ENCODE results near the gene POLE.

POLE gene

DNA sequence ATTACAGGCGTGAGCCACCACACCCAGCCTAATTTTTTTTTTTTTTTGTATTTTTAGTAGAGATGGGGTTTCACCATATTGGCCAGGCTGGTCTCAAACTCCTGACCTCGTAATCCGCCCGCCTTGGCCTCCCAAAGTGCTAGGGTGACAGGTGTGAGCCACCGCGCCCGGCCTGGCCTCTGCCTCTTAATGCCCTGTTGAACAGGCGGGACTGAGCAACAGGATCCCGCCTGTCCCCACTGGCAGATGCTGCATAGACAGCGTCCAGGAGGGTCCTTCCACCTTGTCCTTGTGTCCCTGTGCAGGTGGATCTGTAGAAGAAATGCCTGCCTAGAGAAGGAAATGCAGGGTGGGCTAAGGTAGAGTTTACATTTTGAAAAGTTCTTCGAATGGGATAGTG lies 29.2 kb upstream of the POLE start:
- TF ChIP-seq, protein P1, sequence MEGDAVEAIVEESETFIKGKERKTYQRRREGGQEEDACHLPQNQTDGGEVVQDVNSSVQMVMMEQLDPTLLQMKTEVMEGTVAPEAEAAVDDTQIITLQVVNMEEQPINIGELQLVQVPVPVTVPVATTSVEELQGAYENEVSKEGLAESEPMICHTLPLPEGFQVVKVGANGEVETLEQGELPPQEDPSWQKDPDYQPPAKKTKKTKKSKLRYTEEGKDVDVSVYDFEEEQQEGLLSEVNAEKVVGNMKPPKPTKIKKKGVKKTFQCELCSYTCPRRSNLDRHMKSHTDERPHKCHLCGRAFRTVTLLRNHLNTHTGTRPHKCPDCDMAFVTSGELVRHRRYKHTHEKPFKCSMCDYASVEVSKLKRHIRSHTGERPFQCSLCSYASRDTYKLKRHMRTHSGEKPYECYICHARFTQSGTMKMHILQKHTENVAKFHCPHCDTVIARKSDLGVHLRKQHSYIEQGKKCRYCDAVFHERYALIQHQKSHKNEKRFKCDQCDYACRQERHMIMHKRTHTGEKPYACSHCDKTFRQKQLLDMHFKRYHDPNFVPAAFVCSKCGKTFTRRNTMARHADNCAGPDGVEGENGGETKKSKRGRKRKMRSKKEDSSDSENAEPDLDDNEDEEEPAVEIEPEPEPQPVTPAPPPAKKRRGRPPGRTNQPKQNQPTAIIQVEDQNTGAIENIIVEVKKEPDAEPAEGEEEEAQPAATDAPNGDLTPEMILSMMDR (IDR thresholded peaks at IDR 0.05), result no peak
- Histone ChIP-seq H3K4me1 (ENCODE audit: control insufficient read depth in 1 of 2, insufficient read depth in 1 of 2, low read depth in 1 of 2, low read length in 1 of 2) (peaks cover 6% of the 10 kb centered on the region in 2 experiments), H3K27me3 (no peaks in the 10 kb centered on the region), H3K9me3 (no peaks in the 10 kb centered on the region), H3K27ac (no peak overlapping the region), H3K36me3 (peaks cover 36% of the 10 kb centered on the region), H3K4me3 (ENCODE audit: low read depth in 1 of 2, low read length in 1 of 2) (no peak overlapping the region)

DNA sequence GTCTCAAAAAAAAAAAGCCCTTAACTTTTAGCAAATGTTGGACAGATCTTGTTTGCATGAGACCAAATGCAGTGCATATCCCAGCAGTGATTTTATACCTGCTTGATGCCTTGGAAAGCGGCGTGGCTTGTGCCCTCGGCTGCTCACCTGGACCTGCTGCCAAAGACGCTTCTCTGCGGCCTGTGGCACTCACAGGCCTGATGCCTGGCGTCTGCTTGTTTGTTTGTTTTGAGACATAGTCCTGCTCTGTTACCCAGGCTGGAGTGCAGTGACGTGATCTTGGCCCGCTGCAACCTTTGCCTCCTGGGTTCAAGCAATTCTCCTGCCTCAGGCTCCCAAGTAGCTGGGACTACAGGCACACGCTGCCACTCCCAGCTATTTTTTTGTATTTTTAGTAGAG lies 28.7 kb upstream of the POLE start:
- Histone ChIP-seq H3K4me1 (ENCODE audit: control insufficient read depth in 1 of 2, insufficient read depth in 1 of 2, low read depth in 1 of 2, low read length in 1 of 2) (peaks cover 9 to 10% of the 10 kb centered on the region in 2 experiments), H3K27ac (no peak overlapping the region), H3K4me3 (ENCODE audit: low read depth in 1 of 2, low read length in 1 of 2) (no peak overlapping the region), H3K9me3 (no peaks in the 10 kb centered on the region), H3K36me3 (peaks cover 31% of the 10 kb centered on the region), H3K27me3 (no peaks in the 10 kb centered on the region)
- TF ChIP-seq, protein P1 (IDR thresholded peaks at IDR 0.05), result no peak

DNA sequence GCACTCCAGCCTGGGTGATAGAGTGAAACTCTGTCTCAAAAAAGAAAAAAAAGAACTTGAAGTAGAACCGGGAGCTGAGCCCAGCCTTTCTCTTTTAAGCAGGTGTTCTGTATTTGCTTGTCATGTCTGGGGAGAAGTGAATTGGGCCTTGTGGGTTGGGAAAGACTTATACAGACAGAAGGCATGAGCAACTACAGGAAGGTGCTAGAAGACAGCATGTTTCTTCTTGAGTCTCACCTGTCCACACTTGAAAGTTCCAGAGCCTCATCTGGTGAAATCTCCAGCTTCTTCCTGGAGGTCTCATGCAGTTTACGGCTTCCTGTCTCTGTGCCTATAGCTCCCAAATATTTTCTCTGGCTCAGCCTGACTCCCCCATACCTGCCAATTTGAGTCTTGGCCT lies 26.0 kb upstream of the POLE start:
- H3K27me3 ChIP-seq, result no peaks in the 10 kb centered on the region

DNA sequence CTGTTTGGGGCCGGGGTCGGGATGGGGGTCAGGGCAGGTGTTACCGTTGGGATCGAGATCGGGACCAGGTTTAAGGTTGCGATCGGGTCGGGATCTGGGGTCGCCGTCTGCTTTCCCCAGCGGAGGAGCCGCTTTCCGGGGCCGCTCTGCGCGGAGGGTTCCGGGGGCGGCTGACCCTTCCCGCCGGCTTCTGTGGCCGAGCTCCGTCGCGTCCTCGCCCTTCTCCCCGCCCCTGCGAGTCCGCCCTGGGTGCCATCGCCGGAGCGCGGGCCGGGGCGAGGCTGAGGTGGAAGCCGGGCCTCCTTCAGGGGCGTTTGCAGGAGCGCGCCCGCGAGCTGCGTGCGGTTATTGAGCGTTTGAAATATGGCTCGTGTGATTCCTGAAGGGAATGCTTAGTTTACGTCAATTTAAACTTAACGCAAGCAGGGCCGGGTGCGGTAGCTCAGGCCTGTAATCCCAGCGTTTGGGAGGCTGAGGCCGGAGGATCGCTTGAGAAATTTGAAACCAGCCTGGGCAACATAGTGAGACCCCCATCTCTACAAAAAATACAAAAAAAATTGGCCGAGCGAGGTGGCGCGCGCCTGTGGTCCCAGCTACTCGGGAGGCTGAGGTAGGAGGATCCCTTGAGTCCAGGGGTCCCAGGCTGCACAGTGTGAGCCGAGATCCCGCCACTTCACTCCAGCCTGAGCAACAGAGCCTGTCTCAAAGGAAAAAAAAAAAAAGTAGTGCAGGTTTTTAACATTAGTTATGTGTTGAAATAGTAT lies 24.1 kb upstream of the POLE start:
- H3K4me1 ChIP-seq (ENCODE audit: control insufficient read depth in 1 of 2, insufficient read depth in 1 of 2, low read depth in 1 of 2, low read length in 1 of 2), result peaks cover 16% of the 10 kb centered on the region in 2 experiments
- TF ChIP-seq, protein P1 (IDR thresholded peaks at IDR 0.05), result no peak
- peak overlapping the region; percentile 82 for H3K27ac ChIP-seq
- H3K27me3 ChIP-seq, result no peaks in the 10 kb centered on the region
- no peaks in the 10 kb centered on the region for H3K36me3 ChIP-seq
- H3K4me3 ChIP-seq (ENCODE audit: low read depth in 1 of 2, low read length in 1 of 2), result peak overlapping the region; percentile 77 to 83
- no peaks in the 10 kb centered on the region for H3K9me3 ChIP-seq

More for the DNA sequence above, 26.0 kb upstream of the POLE start:
- Histone ChIP-seq H3K36me3 (peaks cover 10% of the 10 kb centered on the region), H3K4me3 (ENCODE audit: low read depth in 1 of 2, low read length in 1 of 2) (no peak overlapping the region), H3K27ac (no peak overlapping the region), H3K9me3 (no peaks in the 10 kb centered on the region), H3K4me1 (ENCODE audit: control insufficient read depth in 1 of 2, insufficient read depth in 1 of 2, low read depth in 1 of 2, low read length in 1 of 2) (peaks cover 16% of the 10 kb centered on the region in 2 experiments)
- TF ChIP-seq, protein P1 (IDR thresholded peaks at IDR 0.05), result no peak

DNA sequence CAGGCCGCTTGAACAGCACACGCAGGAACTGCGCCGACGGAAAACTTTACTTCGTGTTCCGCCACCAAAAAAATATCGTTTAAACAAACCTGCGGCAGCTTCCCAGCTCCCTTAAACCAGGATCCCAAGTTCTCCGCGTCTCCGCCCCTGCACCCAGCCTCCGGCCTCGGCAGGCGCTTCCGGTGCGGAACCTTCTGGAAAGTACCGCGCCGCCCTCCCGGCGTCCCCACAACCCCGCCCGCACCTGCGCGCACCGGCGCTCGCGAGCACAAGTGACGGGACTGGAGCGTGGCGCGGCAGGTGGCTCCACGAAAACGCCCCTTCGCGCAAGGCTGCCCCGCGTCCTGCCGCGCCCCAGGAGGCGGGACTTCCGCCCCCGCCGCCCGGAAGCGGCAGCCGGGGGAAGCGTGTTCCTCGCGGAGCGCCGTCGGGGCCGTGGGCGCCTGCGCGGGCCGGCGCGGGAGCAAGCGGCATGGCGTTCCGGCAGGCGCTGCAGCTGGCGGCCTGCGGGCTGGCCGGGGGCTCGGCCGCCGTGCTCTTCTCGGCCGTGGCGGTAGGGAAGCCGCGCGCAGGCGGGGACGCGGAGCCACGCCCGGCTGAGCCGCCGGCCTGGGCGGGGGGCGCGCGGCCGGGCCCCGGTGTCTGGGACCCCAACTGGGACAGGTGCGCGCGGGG lies 23.4 kb upstream of the POLE start, which contains the start of gene PGAM5:
Gene PGAM5, plus strand, starts transcription at position 438 of the 675 bp plus-strand sequence. Its CDS starts 35 bp downstream, at position 473.
- peaks cover 16% of the 10 kb centered on the region in 2 experiments for H3K4me1 ChIP-seq (ENCODE audit: control insufficient read depth in 1 of 2, insufficient read depth in 1 of 2, low read depth in 1 of 2, low read length in 1 of 2)
- TF ChIP-seq, protein P1 (IDR thresholded peaks at IDR 0.05), result peak; percentile 41
- no peaks in the 10 kb centered on the region for H3K9me3 ChIP-seq
- no peaks in the 10 kb centered on the region for H3K27me3 ChIP-seq
- no peaks in the 10 kb centered on the region for H3K36me3 ChIP-seq
- H3K4me3 ChIP-seq (ENCODE audit: low read depth in 1 of 2, low read length in 1 of 2), result peak within 1 kb of the TSS; percentile 77 to 83
- H3K27ac ChIP-seq, result peak within 1 kb of the TSS; percentile 82
